A673 (cell line): Measurements from ENCODE around the gene SSC5D. TPM values are rescaled to one million over a fixed set of nuclear protein-coding genes. Genes with fewer than 3 reads are reported as not detected.

Experiments
- BruUV-seq: library from RNA; stranded (reverse); fragments of 400-500 nt; replicated peaks from 2 replicates; lab custom pipeline; 2021; lab: Mats Ljungman, UMichigan
- CTCF ChIA-PET: fragments of 300-600 bp; sonication (Branson Sonifier 250); formaldehyde crosslinking; loops from one replicate; lab custom pipeline; 2022; ENCODE audit warnings: antibody characterized with exemption; lab: Charles Lee
- POLR2A ChIA-PET: fragments of 300-600 bp; sonication (Branson Sonifier 250); formaldehyde crosslinking; loops from one replicate; lab custom pipeline; 2022; ENCODE audit warnings: antibody characterized with exemption; ENCODE audit not compliant: low non-redundant PET; lab: Charles Lee
- DNase-seq: peaks from one replicate; pipeline ENCODE4 v3.0.0-alpha.2; 2015; ENCODE audit warnings: low spot score
- H3K27ac ChIP-seq: fragments of 200-600 bp; sonication (generic); 2 replicates; pipeline ENCODE4 v1.5.1; 2016; ENCODE audit warnings: mixed run types, low read depth, mild to moderate bottlenecking, mixed read lengths, antibody characterized with exemption, low read length; ENCODE audit not compliant: poor library complexity, severe bottlenecking
- H3K27me3 ChIP-seq: fragments of 200-600 bp; sonication (generic); replicated peaks from 2 replicates; pipeline ENCODE4 v1.6.1; 2017; ENCODE audit warnings: mixed run types, low read depth, mild to moderate bottlenecking, mixed read lengths, antibody characterized with exemption, low read length; ENCODE audit not compliant: insufficient read depth, poor library complexity
- H3K36me3 ChIP-seq: fragments of 200-600 bp; sonication (generic); 2 replicates; pipeline ENCODE4 v1.6.1; 2016; ENCODE audit warnings: mixed run types, mild to moderate bottlenecking, mixed read lengths, antibody characterized with exemption, low read length; ENCODE audit not compliant: insufficient read depth, poor library complexity, severe bottlenecking
- H3K4me1 ChIP-seq: fragments of 200-600 bp; sonication (generic); 2 replicates; pipeline ENCODE4 v1.6.1; 2017; ENCODE audit warnings: mixed run types, mild to moderate bottlenecking, mixed read lengths, antibody characterized with exemption, low read length; ENCODE audit not compliant: insufficient read depth, poor library complexity, severe bottlenecking
- H3K4me3 ChIP-seq: fragments of 200-600 bp; sonication (generic); 2 replicates; pipeline ENCODE4 v1.5.1; 2016; ENCODE audit warnings: low read depth, mixed run types, mild to moderate bottlenecking, mixed read lengths, low read length; ENCODE audit not compliant: poor library complexity, severe bottlenecking
- H3K9me3 ChIP-seq: fragments of 200-600 bp; sonication (generic); 2 replicates; pipeline ENCODE4 v1.6.1; 2016; ENCODE audit warnings: mixed run types, low read depth, mild to moderate bottlenecking, mixed read lengths, antibody characterized with exemption, low read length; ENCODE audit not compliant: poor library complexity, severe bottlenecking
- CTCF ChIP-seq: fragments of 300-800, 200-600 bp; sonication (generic); conservative IDR thresholded peaks from 2 replicates; pipeline ENCODE4 v1.5.1; 2017; ENCODE audit warnings: low read depth, mild to moderate bottlenecking, antibody characterized with exemption, low read length, moderate library complexity, mixed read lengths
- EZH2 ChIP-seq: fragments of 200-600 bp; sonication (generic); IDR thresholded peaks from 2 replicates; pipeline ENCODE4 v1.6.1; 2017; ENCODE audit warnings: borderline replicate concordance, low read depth, mild to moderate bottlenecking, mixed read lengths, antibody characterized with exemption, low read length; ENCODE audit not compliant: poor library complexity, severe bottlenecking
- intact Hi-C: fragments of 100-400 bp; cut with micrococcal nuclease; formaldehyde crosslinking; loops from one replicate; pipeline ENCODE4 v1.10.0; 2022; ENCODE audit not compliant: unreplicated experiment
- total RNA-seq: library from RNA; stranded (reverse); gene quantifications from 2 replicates; pipeline ENCODE4 v1.2.3, GENCODE V29; 2021

The SSC5D gene
- total RNA-seq, 1 experiment from 2014 or later = 1.4 TPM

GRCh38 chr19:55536951-55537740 is 48.9 kb downstream of the SSC5D start, which contains the start of gene SBK2:
Gene SBK2 (minus strand): TSS chr19:55537133. CDS start chr19:55536294, 839 bp downstream.
- Histone ChIP-seq H3K4me1 (no peaks in the 10 kb centered on the region), H3K36me3 (no peaks in the 10 kb centered on the region), H3K4me3 (no peak within 1 kb of the TSS), H3K27ac (no peak within 1 kb of the TSS), H3K9me3 (no peaks in the 10 kb centered on the region), H3K27me3 (no peaks in the 10 kb centered on the region)
- POLR2A ChIA-PET = no interaction called here
- intact Hi-C loops = no loop called here
- DNase-seq = no peak
- TF ChIP-seq EZH2 = no peak
- CTCF ChIA-PET = no interaction called here
- BruUV-seq = no TSS peak

DNA sequence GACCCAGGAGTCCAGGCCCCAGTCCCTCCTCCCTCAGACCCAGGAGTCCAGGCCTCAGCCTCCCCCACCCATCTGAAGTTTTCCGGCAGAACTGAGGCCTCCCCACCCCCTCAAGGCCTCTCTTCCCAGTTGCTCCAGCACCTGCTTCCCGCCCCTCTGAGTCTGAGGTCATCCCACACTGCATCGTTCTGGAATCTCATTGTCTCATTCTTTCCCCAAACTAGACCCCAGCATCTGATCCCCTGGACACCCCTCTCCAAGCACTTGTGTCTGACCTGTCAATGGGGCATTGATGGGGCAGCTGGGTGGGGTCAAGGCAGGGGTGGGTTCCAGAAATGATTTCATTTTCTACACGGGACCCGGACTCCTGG is 49.5 kb downstream of the SSC5D start:
- H3K36me3 ChIP-seq = no peaks in the 10 kb centered on the region
- CTCF ChIA-PET = no interaction called here
- no peak overlapping the region for H3K4me3 ChIP-seq
- H3K4me1 ChIP-seq = no peaks in the 10 kb centered on the region
- no peak overlapping the region for H3K27ac ChIP-seq
- POLR2A ChIA-PET = no interaction called here
- no peaks in the 10 kb centered on the region for H3K9me3 ChIP-seq
- BruUV-seq = no TSS peak
- H3K27me3 ChIP-seq = no peaks in the 10 kb centered on the region
- no peak for TF ChIP-seq EZH2
- TF ChIP-seq CTCF = no peak
- no peak for DNase-seq
- intact Hi-C loops = no loop called here

GRCh38 chr19:55538132-55538531 is 49.9 kb downstream of the SSC5D start:
- H3K4me3 ChIP-seq = no peak overlapping the region
- no peak for TF ChIP-seq CTCF
- no peaks in the 10 kb centered on the region for H3K36me3 ChIP-seq
- no TSS peak for BruUV-seq
- H3K4me1 ChIP-seq = no peaks in the 10 kb centered on the region
- ChIA-PET CTCF (no interaction called here), POLR2A (no interaction called here)
- no peaks in the 10 kb centered on the region for H3K9me3 ChIP-seq
- DNase-seq = no peak
- intact Hi-C loops = no loop called here
- no peak overlapping the region for H3K27ac ChIP-seq
- no peaks in the 10 kb centered on the region for H3K27me3 ChIP-seq
